Vagina (tissue), 2 donors: Measurements from ENCODE around the gene CFAP97. TPM values are rescaled to one million over a fixed set of nuclear protein-coding genes. Genes with fewer than 3 reads are reported as not detected.

Source experiments
- DNase-seq, 2 donors: peaks; one replicate each; pipeline ENCODE4 v3.0.0-alpha.2; 2017; ENCODE audit errors: extremely low spot score in 2 of 2
- H3K27ac ChIP-seq: fragments of 200-600 bp; sonication (generic); one replicate; pipeline ENCODE4 v1.5.1; 2019
- H3K27me3 ChIP-seq: fragments of 200-600 bp; sonication (generic); one replicate; pipeline ENCODE4 v1.5.1; 2019
- H3K36me3 ChIP-seq, 2 donors: fragments of 200-600 bp; sonication (generic); one replicate each; pipeline ENCODE4 v1.5.1; 2017 to 2019
- H3K4me1 ChIP-seq: fragments of 200-600 bp; sonication (generic); one replicate; pipeline ENCODE4 v1.5.1; 2019
- H3K4me3 ChIP-seq, 2 donors: fragments of 200-600 bp; sonication (generic); 1 replicate in 1 of 2; 2 replicates in 1 of 2; pipeline ENCODE4 v1.5.1; 2016 to 2019
- H3K9me3 ChIP-seq: fragments of 200-600 bp; sonication (generic); one replicate; pipeline ENCODE4 v1.5.1; 2019
- POLR2A ChIP-seq, 2 donors: fragments of 450-650 bp; IDR thresholded peaks; one replicate each; pipeline ENCODE4 v1.6.1; 2017; ENCODE audit warnings: antibody characterized with exemption in 2 of 2, mild to moderate bottlenecking in 2 of 2, moderate library complexity in 2 of 2
- POLR2AphosphoS5 ChIP-seq, 2 donors: sonication (generic); formaldehyde crosslinking; IDR thresholded peaks; one replicate each; pipeline ENCODE4 v1.9.0; 2017; ENCODE audit warnings: antibody characterized with exemption in 2 of 2, mild to moderate bottlenecking in 2 of 2, low read depth in 1 of 2; ENCODE audit not compliant: insufficient read depth in 1 of 2
- intact Hi-C: fragments of 100-400 bp; cut with DNase I; formaldehyde crosslinking; loops from one replicate; pipeline ENCODE4 v1.15.1; 2023
- total RNA-seq: library from RNA; depleted of rRNA; stranded (reverse); fragments of >200 nt; gene quantifications from one replicate; pipeline ENCODE4 v1.2.3, GENCODE V29; 2016
- TF ChIP-seq, protein P1 (sequence below), 3 experiments: fragments of 450-650 bp in 2 of 3; fragments of 200-600 bp in 1 of 3; sonication (generic) in 1 of 3; IDR thresholded peaks; one replicate each; pipeline ENCODE4 v1.5.1; 2017 to 2019; ENCODE audit warnings: antibody characterized with exemption in 3 of 3, mild to moderate bottlenecking in 2 of 3, moderate library complexity in 2 of 3

The CFAP97 gene
- total RNA-seq: 28.5 TPM

DNA sequence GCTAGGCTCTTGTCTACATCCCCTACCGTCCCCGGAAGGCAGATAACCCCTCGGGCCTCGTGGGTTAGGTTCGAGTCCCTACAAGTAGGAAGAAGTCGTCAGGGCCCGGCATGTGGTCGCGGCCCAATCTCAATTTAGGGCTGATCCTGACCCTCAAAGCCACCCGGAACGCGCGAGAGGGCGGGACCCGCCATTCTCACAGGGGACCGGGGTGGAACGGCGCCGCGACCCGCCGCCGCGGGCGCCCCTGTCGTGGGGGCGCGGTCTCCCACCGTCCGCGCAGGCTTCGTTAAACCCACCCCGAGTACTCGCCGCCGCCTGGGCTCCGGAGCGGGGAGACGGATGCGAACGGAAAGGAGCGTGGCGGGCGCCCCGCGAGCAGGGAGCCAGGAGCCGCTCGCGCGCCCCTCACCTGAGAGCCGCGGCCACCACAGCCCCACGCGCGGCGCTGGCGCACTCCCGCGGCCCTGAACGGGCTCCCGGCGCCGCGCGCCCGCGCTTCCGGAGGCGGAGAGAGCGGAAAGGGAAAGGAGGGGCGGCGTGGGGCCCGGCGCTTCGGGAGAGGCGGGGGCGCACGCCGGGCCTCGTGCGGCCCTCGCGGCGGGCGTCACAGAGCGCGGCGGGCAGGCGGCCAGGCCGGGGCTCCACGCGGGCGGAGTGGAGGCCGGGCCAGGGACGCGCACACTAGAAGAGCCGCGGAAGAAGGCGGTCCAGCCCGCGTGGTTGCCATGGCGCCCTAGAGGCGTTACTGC, at the start of gene CFAP97:
Gene CFAP97, minus strand, starts transcription at position 515 of the 752 bp plus-strand sequence. CDS start 12,804 bp downstream, outside the sequence.
- DNase-seq: no peak
- intact Hi-C loops: loop anchor here (10.0 kb wide), 1 partner anchor 191 kb away; the partner anchor contains the start of genes ANKRD37 and LRP2BP
- H3K27ac ChIP-seq: peak within 1 kb of the TSS; percentile 98
- no peaks in the 10 kb centered on the region for H3K9me3 ChIP-seq
- H3K27me3 ChIP-seq: no peaks in the 10 kb centered on the region
- TF ChIP-seq, protein P1, sequence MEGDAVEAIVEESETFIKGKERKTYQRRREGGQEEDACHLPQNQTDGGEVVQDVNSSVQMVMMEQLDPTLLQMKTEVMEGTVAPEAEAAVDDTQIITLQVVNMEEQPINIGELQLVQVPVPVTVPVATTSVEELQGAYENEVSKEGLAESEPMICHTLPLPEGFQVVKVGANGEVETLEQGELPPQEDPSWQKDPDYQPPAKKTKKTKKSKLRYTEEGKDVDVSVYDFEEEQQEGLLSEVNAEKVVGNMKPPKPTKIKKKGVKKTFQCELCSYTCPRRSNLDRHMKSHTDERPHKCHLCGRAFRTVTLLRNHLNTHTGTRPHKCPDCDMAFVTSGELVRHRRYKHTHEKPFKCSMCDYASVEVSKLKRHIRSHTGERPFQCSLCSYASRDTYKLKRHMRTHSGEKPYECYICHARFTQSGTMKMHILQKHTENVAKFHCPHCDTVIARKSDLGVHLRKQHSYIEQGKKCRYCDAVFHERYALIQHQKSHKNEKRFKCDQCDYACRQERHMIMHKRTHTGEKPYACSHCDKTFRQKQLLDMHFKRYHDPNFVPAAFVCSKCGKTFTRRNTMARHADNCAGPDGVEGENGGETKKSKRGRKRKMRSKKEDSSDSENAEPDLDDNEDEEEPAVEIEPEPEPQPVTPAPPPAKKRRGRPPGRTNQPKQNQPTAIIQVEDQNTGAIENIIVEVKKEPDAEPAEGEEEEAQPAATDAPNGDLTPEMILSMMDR (IDR thresholded peaks at IDR 0.05): no peak
- TF ChIP-seq POLR2AphosphoS5 (IDR thresholded peaks at IDR 0.05; ENCODE audit: insufficient read depth in 1 of 2, low read depth in 1 of 2): peak in 1 of 2 donors; percentile 22
- TF ChIP-seq POLR2A (IDR thresholded peaks at IDR 0.05): peak in 1 of 2 donors; percentile 77
- peaks cover 30% of the 10 kb centered on the region for H3K4me1 ChIP-seq
- peak within 1 kb of the TSS; percentile 82 to 94 for H3K4me3 ChIP-seq
- H3K36me3 ChIP-seq: no peaks in the 10 kb centered on the region

DNA sequence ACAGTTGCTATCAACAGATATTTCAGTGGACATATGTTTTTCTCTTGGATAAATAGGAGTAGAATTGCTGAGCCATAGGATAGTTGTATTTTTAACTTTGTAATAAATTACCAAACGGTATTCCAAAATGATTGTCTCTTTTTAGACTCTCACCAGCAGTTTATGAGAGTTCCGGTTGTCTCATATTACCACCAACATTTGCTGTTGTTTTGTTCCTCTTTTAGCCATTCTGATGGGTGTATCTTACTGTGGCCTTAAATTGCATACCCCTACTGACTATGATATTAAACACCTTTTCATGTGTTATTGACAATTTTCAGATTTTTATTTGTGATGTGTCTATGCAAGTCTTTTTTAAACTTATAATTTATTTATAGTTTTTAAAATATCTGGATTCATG, 45.3 kb upstream of the CFAP97 start:
- Histone ChIP-seq H3K9me3 (no peaks in the 10 kb centered on the region), H3K27ac (no peak overlapping the region), H3K4me1 (peaks cover 12% of the 10 kb centered on the region), H3K36me3 (peaks cover 0 to 4% of the 10 kb centered on the region in 2 donors), H3K27me3 (no peaks in the 10 kb centered on the region), H3K4me3 (no peak overlapping the region)
- TF ChIP-seq POLR2AphosphoS5 (IDR thresholded peaks at IDR 0.05; ENCODE audit: insufficient read depth in 1 of 2, low read depth in 1 of 2) (no peak), POLR2A (IDR thresholded peaks at IDR 0.05) (no peak)
- TF ChIP-seq, protein P1 (IDR thresholded peaks at IDR 0.05): no peak
- intact Hi-C loops: no loop called here
- no peak for DNase-seq

DNA sequence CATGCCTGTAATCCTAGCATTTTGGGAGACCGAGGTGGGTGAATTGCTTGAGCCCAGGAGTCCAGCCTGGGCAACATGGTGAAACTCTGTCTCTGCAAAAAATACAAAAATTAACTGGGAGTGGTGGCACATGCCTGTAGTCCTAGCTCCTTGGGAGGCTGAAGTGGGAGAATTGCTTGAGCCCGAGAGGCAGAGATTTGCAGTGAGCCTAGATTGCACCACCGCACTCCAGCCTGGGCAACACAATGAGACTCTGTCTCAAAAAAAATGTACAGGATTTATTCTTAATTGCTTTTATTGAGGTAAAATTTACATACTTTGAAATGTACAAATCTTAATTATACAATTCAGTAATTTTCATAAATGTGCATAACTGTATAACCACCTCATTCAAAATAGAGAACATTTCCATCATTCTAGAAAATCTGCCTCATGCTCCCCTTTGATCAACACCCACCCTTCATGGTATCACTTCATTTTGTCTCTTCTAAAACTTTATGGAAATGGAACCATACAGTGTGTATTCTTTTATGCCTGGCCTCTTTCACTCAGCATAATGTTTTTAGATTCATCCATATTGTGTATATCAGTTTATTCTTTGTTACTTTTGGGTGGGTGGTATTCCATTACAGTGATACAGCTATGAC, 44.7 kb upstream of the CFAP97 start:
- no peaks in the 10 kb centered on the region for H3K9me3 ChIP-seq
- H3K36me3 ChIP-seq: peaks cover 0 to 4% of the 10 kb centered on the region in 2 donors
- H3K27me3 ChIP-seq: no peaks in the 10 kb centered on the region
- no peak for DNase-seq
- intact Hi-C loops: no loop called here
- no peak overlapping the region for H3K4me3 ChIP-seq
- TF ChIP-seq, protein P1 (IDR thresholded peaks at IDR 0.05): no peak
- TF ChIP-seq POLR2A (IDR thresholded peaks at IDR 0.05) (no peak), POLR2AphosphoS5 (IDR thresholded peaks at IDR 0.05; ENCODE audit: insufficient read depth in 1 of 2, low read depth in 1 of 2) (no peak)
- H3K27ac ChIP-seq: no peak overlapping the region
- peaks cover 15% of the 10 kb centered on the region for H3K4me1 ChIP-seq

DNA sequence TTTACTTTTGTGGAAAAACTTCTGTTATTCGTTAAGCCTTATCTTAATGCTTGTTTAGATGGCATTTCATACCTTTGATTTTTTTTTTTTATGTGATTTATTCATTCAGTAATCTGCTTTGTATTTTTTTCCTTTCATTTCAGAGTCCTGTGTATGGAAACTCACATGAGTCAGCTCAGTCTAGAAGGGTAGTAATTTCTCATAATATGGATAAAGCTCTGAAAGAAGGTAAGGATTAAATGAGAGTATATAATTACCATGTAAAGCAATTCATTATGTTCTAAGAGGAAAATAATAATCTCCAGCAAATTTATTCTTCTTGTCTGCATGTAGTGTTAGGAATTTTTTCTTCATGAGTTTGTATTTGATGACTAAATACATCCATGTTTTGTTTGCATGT, 43.4 kb upstream of the CFAP97 start:
- DNase-seq: no peak
- TF ChIP-seq POLR2AphosphoS5 (IDR thresholded peaks at IDR 0.05; ENCODE audit: insufficient read depth in 1 of 2, low read depth in 1 of 2): no peak
- TF ChIP-seq POLR2A (IDR thresholded peaks at IDR 0.05): no peak
- TF ChIP-seq, protein P1 (IDR thresholded peaks at IDR 0.05): no peak
- Histone ChIP-seq H3K4me1 (peaks cover 15% of the 10 kb centered on the region), H3K36me3 (peaks cover 0 to 4% of the 10 kb centered on the region in 2 donors), H3K27me3 (no peaks in the 10 kb centered on the region), H3K27ac (no peak overlapping the region), H3K4me3 (no peak overlapping the region), H3K9me3 (no peaks in the 10 kb centered on the region)
- intact Hi-C loops: no loop called here
